Endometrial microvascular endothelial cells (primary cell): Measurements from ENCODE around the gene CCDC169. TPM values are rescaled to one million over a fixed set of nuclear protein-coding genes. Genes with fewer than 3 reads are reported as not detected.

Source experiments
- in situ Hi-C: cut with HindIII; loops from 2 replicates; pipeline ENCODE4 v1.10.0; 2017; ENCODE audit warnings: low sequenced_read_pairs, low pct_unique_long_range_greater_than_20kb; ENCODE audit errors: inconsistent ontology term
- total RNA-seq: library from RNA; depleted of rRNA; stranded (reverse); fragments of >200 nt; gene quantifications from one replicate; pipeline ENCODE4 v1.2.3, GENCODE V29; 2015; ENCODE audit errors: inconsistent ontology term

Gene CCDC169
- total RNA-seq, 1 donor from 2014 or later, result 2.9 TPM

DNA sequence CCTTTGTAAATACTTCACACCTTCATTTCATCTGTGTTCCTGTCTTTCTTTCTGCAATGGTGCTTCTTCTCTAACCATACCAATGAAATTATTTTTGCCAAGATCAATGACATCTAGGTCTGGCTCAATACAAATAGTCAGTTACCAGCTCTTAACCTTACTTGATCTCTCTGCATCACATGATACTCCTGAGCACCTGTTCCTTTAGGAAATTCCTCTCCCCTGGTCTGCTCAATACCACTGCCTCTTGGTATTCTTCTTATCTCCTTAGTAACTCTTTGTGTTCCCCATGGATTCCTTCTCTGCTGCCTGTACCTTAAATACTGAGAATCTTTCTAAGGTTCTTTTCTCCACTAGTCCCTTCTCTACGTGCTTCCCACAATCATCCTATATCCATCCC is 109.2 kb downstream of the CCDC169 start:
- in situ Hi-C loops, result no loop called here

DNA sequence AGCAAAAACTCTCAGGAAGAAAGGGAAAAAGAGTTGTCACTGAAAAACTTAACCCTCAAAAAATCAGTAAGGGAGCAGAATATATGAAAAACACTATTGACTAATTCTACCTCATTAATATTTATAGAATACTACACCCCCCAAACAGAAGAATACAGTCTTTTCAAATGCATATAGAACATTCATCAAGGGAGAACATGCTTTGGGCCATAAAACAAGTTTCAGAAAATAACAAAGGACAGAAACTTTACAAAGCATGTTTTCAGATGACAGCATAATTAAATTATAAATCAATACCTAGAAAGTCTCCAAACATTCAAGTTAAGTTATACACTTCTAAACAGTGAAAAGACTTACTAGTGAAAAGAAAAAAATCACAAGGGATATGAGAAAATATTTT is 113.7 kb downstream of the CCDC169 start:
- in situ Hi-C loops, result no loop called here

Other genes with a start within 250 kb of the CCDC169 start
- 43.5 TPM for gene DCLK1, start 166.4 kb downstream of the CCDC169 start, total RNA-seq
- gene SOHLH2, start 83.3 kb downstream of the CCDC169 start, total RNA-seq, result not detected
- gene SPART, start 48.6 kb upstream of the CCDC169 start, total RNA-seq, result 75.9 TPM
- 39.8 TPM for gene CCNA1, start 134.7 kb upstream of the CCDC169 start, total RNA-seq